B cell (primary cell): ENCODE data around the gene DNAH2. TPM values are rescaled to one million over a fixed set of nuclear protein-coding genes. Genes with fewer than 3 reads are reported as not detected.

ENCODE experiments used
- ATAC-seq: fragments of 200-7000 bp; cut with Tn5 transposase; one replicate; pipeline ENCODE4 v1.10.0; 2021; ENCODE audit warnings: low read depth, mild to moderate bottlenecking, moderate number of reproducible peaks, moderate library complexity
- CTCF ChIA-PET: fragments of 350-600 bp; sonication (Branson Sonifier 250); formaldehyde crosslinking; loops from one replicate; lab custom pipeline; 2021; ENCODE audit warnings: antibody characterized with exemption, inconsistent platforms; lab: Charles Lee
- POLR2A ChIA-PET: fragments of 350-600 bp; sonication (Branson Sonifier 250); formaldehyde crosslinking; loops from one replicate; lab custom pipeline; 2021; ENCODE audit warnings: antibody characterized with exemption; lab: Charles Lee
- DNase-seq: peaks from one replicate; pipeline ENCODE4 v3.0.0; 2013
- H2AFZ ChIP-seq: 2 replicates; pipeline ENCODE4 v1.6.1; 2012; ENCODE audit warnings: mild to moderate bottlenecking, low read depth, low read length; ENCODE audit not compliant: insufficient read depth, poor library complexity, severe bottlenecking
- H3K27ac ChIP-seq, 2 donors: 1 replicate in 1 of 2; 2 replicates in 1 of 2; pipeline ENCODE4 v1.5.1; 2012 to 2013; ENCODE audit warnings: low read length in 2 of 2, mild to moderate bottlenecking in 2 of 2, moderate library complexity in 1 of 2
- H3K27me3 ChIP-seq, 4 experiments: fragments of 200-600 bp in 1 of 4; sonication (generic) in 1 of 4; replicated peaks in 1 of 4; 1 replicate in 2 of 4; 2 replicates in 2 of 4; pipeline versions ENCODE4 v1.6.1 to v1.7.0; 2013 to 2016; ENCODE audit warnings: low read length in 3 of 4, mild to moderate bottlenecking in 2 of 4, mixed read lengths in 1 of 4, moderate library complexity in 1 of 4; ENCODE audit not compliant: insufficient read depth in 4 of 4, control insufficient read depth in 3 of 4; ENCODE audit errors: control extremely low read depth in 1 of 4
- H3K36me3 ChIP-seq, 2 experiments: replicated peaks in 1 of 2; 1 replicate in 1 of 2; 2 replicates in 1 of 2; pipeline versions ENCODE4 v1.6.1 to v1.7.1; 2013; ENCODE audit warnings: low read length in 1 of 2; ENCODE audit not compliant: insufficient read depth in 2 of 2, control insufficient read depth in 1 of 2; ENCODE audit errors: control extremely low read depth in 1 of 2, extremely low read depth in 1 of 2
- H3K4me1 ChIP-seq, 2 donors: fragments of 200-600 bp in 1 of 2; sonication (generic) in 1 of 2; 1 replicate in 1 of 2; 2 replicates in 1 of 2; pipeline versions ENCODE4 v1.5.1 to v1.6.1; 2013 to 2017; ENCODE audit warnings: low read length in 2 of 2; ENCODE audit not compliant: control insufficient read depth in 2 of 2, insufficient read depth in 2 of 2
- H3K4me2 ChIP-seq: replicated peaks from 2 replicates; pipeline ENCODE3; 2012; ENCODE audit warnings: mild to moderate bottlenecking, low read depth, low read length; ENCODE audit not compliant: poor library complexity, severe bottlenecking
- H3K4me3 ChIP-seq, 5 experiments: fragments of 200-600 bp in 1 of 5; sonication (generic) in 1 of 5; 1 replicate in 3 of 5; 2 replicates in 2 of 5; pipeline versions ENCODE4 v1.5.1 to v1.7.0; 2011 to 2016; ENCODE audit warnings: low read length in 4 of 5, mild to moderate bottlenecking in 4 of 5, low read depth in 2 of 5, control low read depth in 1 of 5, moderate library complexity in 1 of 5; ENCODE audit not compliant: insufficient read depth in 1 of 5; ENCODE audit errors: control extremely low read depth in 1 of 5, extremely low read depth in 1 of 5
- H3K79me2 ChIP-seq: fragments of 200-600 bp; sonication (generic); one replicate; pipeline ENCODE4 v1.6.0; 2016; ENCODE audit warnings: low read length; ENCODE audit not compliant: control insufficient read depth, insufficient read depth
- H3K9ac ChIP-seq: fragments of 200-600 bp; sonication (generic); 2 replicates; pipeline ENCODE4 v1.6.1; 2017; ENCODE audit warnings: mild to moderate bottlenecking, low read length, moderate library complexity
- H3K9me3 ChIP-seq, 3 donors: one replicate each; pipeline versions ENCODE4 v1.6.1 to v1.7.1; 2013; ENCODE audit warnings: low read length in 2 of 3; ENCODE audit not compliant: control insufficient read depth in 2 of 3, insufficient read depth in 1 of 3; ENCODE audit errors: control extremely low read depth in 1 of 3
- H4K20me1 ChIP-seq: 2 replicates; pipeline ENCODE4 v1.6.0; 2012; ENCODE audit warnings: mild to moderate bottlenecking, low read length; ENCODE audit not compliant: insufficient read depth, control insufficient read depth, poor library complexity, severe bottlenecking
- H3K27ac Mint-ChIP-seq: one replicate; pipeline ENCODE4 v1.8.0; 2021; ENCODE audit warnings: mixed read lengths
- H3K27me3 Mint-ChIP-seq: one replicate; pipeline ENCODE4 v1.8.0; 2021; ENCODE audit warnings: mixed read lengths
- H3K4me1 Mint-ChIP-seq: one replicate; pipeline ENCODE4 v1.8.0; 2021; ENCODE audit warnings: mixed read lengths
- H3K4me3 Mint-ChIP-seq: one replicate; pipeline ENCODE4 v1.8.0; 2021; ENCODE audit warnings: mixed read lengths
- H3K9me3 Mint-ChIP-seq: one replicate; pipeline ENCODE4 v1.8.0; 2022; ENCODE audit warnings: mixed read lengths; ENCODE audit not compliant: insufficient read depth
- CTCF ChIP-seq: fragments of 200-600 bp; IDR thresholded peaks from one replicate; pipeline ENCODE4 v1.8.0; 2022; ENCODE audit warnings: antibody characterized with exemption, mild to moderate bottlenecking
- EZH2 ChIP-seq: IDR thresholded peaks from 2 replicates; pipeline ENCODE4 v1.6.1; 2012; ENCODE audit warnings: borderline replicate concordance, low read depth, mild to moderate bottlenecking, moderate library complexity, low read length; ENCODE audit not compliant: insufficient read depth, poor library complexity, severe bottlenecking
- WGBS: methylation state at CpG from one replicate; pipeline ENCODE4 v1.1.5; 2013; ENCODE audit warnings: missing lambda C conversion rate; ENCODE audit not compliant: insufficient coverage; 5-methylcytosine and 5-hydroxymethylcytosine counted together
- intact Hi-C: fragments of 100-400 bp; cut with micrococcal nuclease; formaldehyde crosslinking; loops from one replicate; pipeline ENCODE4 v1.10.0; 2022
- polyA plus RNA-seq: library from polyadenylated mRNA; depleted of rRNA; stranded (reverse); fragments of >200 nt; gene quantifications from 2 replicates; pipeline ENCODE4 v1.2.3, GENCODE V29; 2012
- total RNA-seq, 2 donors: library from RNA; stranded (reverse); fragments of 120-200 nt in 1 of 2; gene quantifications; 1 replicate in 1 of 2; 2 replicates in 1 of 2; pipeline versions ENCODE4 v1.2.3 to v1.2.4, GENCODE V29; 2013 to 2022

DNAH2 gene
- total and polyA plus RNA-seq, 2 donors (not counting 1 experiment from before 2014, with no cell fraction given) = 0.03 TPM; not detected in 1

- Histone ChIP-seq H3K4me2 (peak overlapping the region; percentile 75), H4K20me1 (no peaks in the 10 kb centered on the region), H3K27me3 (peaks cover 0 to 61% (median 19%) of the 10 kb centered on the region in 4 experiments), H3K79me2 (no peaks in the 10 kb centered on the region), H3K9ac (no peak overlapping the region), H2AFZ (no peak overlapping the region), H3K9me3 (no peaks in the 10 kb centered on the region), H3K27ac (no peak overlapping the region), H3K36me3 (peaks cover 0 to 21% of the 10 kb centered on the region in 2 experiments), H3K4me3 (no peak overlapping the region), H3K4me1 (peaks cover 19 to 23% of the 10 kb centered on the region in 2 donors)
- intact Hi-C loops = no loop called here
- H3K4me3 Mint-ChIP-seq = peak overlapping the region; percentile 74
- ChIA-PET CTCF (interaction anchor here (1.3 kb wide), 1 partner anchor 16 kb away, joined by 3 read pairs; the partner anchor contains the start of gene TP53), POLR2A (no interaction called here)
- H3K27me3 Mint-ChIP-seq = peaks cover 48% of the 10 kb centered on the region
- no peak overlapping the region for H3K27ac Mint-ChIP-seq
- 56% methylated on average over 11 of the region's 24 CpGs for whole genome bisulfite sequencing
- no peaks in the 10 kb centered on the region for H3K9me3 Mint-ChIP-seq
- ATAC-seq = peak; percentile 28
- TF ChIP-seq EZH2 (no peak), CTCF (no peak)
- DNase-seq = peak; percentile 54
- H3K4me1 Mint-ChIP-seq = peaks cover 15% of the 10 kb centered on the region
These were observed 13.7 kb upstream of the DNAH2 start for GRCh38 chr17:7703584-7704479.
